ENCODE results near the gene COL21A1. TPM values are rescaled to one million over a fixed set of nuclear protein-coding genes. Genes with fewer than 3 reads are reported as not detected.

Gene COL21A1
- total RNA-seq, 1 experiment from 2014 or later, result not detected

DNA sequence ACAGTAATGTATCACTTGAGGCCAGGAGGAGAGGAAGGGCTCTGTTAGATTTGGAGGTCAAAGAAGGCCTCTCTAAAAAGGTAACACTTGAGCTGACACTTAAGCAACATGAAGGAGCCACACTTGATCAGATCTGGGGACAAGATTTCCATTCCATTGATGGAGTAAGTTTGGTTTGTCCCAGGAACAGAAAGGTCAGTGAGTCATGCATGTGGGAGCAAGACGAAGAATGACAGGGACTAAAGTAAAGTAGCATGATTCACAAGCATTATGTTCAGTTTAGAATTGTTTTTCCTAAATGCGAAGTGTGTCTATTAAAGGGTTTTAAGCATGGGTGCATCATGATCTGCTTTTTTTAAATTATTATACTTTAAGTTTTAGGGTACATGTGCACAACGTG lies 47.4 kb downstream of the COL21A1 start:
- no peak for DNase-seq (ENCODE audit: extremely low read depth, low read depth)

DNA sequence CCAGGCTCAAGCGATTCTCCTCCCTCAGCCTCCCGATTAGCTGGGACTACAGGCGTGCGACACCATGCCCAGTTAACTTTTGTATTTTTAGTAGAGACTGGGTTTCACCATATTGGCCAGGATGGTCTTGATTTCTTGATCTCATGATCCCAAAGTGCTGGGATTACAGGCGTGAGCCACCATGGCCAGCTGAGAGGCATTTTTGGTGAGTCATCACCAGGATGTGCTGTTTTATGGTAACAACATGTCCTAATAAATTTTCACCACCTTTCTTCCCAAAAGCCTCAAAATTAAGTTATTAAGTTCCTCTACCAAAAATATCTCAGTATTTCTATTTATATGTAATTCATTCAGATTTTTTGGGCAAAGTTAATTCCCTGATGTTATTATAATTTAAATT lies 53.5 kb downstream of the COL21A1 start:
- no peak for DNase-seq (ENCODE audit: extremely low read depth, low read depth)

DNA sequence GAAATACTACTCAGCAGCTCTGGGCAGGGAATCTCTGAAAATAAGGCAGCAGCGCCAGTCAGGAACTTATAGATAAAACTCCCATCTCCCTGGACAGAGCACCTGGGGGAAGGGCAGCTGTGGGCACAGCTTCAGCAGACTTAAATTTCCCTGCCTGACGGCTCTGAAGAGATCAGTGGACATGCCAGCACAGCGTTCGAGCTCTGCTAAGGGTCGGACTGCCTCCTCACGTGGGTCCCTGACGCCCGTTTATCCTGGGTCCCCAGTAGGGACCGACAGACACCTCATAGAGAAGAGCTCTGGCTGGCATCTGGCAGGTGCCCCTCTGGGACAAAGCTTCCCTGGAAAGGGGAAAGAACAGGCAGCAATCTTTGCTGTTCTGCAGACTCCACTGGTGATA lies 59.0 kb downstream of the COL21A1 start:
- no peak for DNase-seq (ENCODE audit: extremely low read depth, low read depth)

DNA sequence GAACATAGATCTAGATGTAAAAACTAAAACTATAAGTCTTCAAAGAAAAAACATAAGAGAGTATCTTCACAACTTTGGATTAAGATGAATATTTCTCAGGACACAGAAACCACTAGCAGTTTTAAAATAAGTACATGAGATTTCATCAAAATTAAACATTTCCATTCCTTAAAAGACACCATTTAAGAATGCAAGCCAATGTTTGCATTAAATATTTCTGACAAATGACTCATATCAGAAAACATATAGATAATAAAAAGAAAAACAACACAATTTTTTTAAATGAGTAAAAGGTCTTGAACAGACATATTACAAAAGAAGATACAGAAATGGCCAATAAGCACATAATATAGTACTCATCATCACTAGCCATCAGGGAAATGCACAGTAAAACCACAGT lies 59.7 kb downstream of the COL21A1 start:
- DNase-seq (ENCODE audit: extremely low read depth, low read depth), result no peak

DNA sequence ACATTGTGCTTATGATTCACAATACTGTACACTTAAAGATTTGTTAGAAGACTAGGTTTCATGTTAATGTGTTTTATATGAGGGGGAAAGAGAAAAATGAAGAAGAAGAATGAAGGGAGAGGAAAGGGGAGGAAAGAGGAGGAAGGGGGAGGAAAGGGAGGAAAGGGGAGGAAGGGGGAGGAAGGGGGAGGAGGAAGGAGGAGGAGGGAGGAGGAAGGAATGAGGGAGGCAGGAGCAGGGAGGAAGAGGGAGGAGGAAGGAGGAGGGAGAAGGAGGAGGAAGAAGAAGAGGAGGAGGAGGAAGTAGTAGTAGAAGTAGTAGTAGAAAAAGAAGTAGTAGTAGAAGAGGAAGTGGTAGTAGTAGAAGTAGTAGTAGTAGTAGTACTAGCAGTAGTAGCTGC lies 70.6 kb downstream of the COL21A1 start:
- no peak for DNase-seq (ENCODE audit: extremely low read depth, low read depth)

DNA sequence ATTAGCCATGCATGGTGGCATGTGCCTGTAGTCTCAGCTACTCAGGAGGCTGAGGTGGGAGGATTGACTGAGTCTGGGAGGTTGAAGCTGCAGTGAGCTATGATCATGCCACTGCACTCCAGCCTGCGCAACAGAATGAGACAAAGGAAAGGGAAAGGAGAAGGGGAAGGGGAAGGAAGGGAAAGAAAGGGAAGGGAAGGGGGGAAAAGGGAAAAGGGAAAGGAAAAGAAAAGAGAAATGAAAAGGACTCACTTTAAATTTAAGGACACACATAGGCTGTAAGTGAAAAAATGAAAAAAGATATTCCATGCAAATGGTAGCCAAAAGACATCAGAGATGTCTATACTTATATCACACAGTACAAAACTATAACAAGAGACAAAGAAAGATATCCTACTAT lies 74.2 kb downstream of the COL21A1 start:
- no peak for DNase-seq (ENCODE audit: extremely low read depth, low read depth)

DNA sequence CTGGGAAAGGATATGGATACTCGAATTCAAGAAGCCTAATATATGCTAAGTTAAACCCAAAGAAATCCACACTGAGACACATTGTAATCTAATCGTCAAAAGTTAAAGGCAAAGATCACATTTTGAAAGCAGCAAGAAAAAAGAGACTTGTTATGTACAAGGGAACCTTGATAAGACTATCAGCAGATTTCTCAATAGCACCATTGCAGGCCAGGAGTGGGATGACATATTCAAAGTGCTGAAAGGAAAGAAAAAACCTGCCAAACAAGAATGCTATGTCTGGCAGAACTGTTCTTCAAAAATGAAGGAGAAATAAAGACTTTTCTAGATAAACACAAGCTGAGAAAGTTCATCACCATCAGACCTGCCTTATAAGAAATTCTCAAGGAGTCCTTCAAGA lies 75.2 kb downstream of the COL21A1 start:
- no peak for DNase-seq (ENCODE audit: extremely low read depth, low read depth)

DNA sequence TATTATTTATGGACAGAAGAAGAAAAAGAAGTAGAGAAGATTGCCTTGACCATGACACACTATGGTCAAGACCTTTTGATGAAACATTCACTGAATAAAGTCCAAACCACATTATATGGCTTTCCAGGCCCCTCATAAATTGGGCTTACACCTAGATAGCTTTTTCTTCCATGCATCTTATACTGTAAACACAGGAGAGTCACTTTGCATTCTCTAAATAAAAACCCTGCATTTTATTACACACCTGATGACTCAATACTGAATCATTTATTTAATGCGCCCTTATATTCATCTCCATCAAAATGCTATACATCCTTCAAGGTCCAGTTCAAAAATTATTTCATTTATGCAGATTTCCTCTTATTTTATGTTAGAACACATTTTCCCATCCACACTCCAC lies 78.0 kb downstream of the COL21A1 start:
- DNase-seq (ENCODE audit: extremely low read depth, low read depth), result no peak

DNA sequence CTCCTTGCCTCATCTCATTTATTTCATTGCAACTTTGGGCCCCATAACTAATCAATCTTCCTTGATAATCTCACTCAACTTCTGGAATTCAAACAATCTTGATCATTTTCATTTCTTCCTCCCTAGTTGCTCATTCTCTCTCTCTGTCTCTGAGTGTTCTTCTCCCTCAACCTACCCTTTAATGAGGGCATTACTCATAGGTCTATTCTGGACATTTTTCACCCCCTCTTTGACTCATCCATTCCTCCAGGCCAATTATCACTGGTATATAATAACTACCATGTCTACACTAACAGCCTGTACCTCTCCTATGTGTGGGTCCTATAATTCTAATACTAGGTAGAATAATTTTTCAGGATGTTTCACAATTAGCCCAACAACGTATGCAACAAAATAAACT lies 78.8 kb downstream of the COL21A1 start:
- no peak for DNase-seq (ENCODE audit: extremely low read depth, low read depth)

DNA sequence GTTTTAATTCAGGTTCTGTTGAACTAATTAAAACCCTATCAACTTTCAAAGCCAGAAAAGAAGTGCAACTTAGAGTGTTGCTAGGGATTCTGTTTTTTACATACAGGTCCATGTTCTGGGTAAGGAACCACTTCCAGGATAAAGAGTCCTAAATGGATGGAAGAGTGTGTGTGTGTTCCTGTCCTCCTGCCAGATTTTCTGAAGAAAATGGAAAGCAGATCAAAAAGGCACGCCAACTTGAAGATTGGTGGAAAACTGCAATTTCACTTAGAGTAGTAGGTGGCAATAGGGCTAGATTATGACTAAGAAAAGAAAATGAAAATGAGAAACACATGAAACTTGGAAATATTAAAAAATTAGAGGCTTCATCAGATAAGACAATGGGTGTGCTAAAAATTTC lies 85.3 kb downstream of the COL21A1 start:
- no peak for DNase-seq (ENCODE audit: extremely low read depth, low read depth)

DNA sequence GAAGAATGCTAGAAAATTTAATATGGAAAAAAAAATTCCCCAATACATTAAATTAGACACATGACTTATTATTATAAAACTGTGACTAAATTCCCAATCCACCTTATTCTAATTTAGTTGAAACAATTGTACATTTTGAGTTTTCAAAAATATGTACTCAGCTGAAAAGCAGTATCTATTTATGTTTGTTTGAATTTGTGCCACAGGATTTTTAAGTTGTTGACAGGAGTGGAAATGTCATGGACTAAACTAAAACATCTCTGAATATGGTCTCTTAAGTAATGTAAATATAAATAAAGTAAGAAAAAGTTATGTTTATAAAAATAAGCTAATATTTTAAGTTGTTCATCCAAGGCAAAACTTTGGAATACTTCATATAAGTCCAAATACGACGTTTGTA lies 86.9 kb downstream of the COL21A1 start:
- DNase-seq (ENCODE audit: extremely low read depth, low read depth), result no peak

DNA sequence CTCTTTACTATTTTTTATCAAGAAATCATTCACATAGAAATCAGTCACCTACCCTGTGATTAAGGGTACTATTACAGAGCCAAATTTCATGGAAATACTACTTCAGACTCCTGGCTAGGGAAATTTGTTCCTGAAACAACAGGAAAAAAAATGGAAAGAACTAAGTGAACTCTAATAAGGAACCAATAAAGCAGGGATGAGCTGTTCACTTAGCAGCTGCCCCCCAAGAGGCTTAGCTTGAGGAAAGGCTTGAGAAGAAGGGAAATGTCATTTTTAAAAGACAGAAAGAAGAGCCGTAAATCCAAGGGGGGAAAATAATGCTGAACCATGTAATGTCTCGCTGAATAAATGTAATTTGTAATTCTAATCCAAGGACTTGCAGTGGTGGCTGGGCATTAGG lies 88.8 kb downstream of the COL21A1 start:
- DNase-seq (ENCODE audit: extremely low read depth, low read depth), result no peak

DNA sequence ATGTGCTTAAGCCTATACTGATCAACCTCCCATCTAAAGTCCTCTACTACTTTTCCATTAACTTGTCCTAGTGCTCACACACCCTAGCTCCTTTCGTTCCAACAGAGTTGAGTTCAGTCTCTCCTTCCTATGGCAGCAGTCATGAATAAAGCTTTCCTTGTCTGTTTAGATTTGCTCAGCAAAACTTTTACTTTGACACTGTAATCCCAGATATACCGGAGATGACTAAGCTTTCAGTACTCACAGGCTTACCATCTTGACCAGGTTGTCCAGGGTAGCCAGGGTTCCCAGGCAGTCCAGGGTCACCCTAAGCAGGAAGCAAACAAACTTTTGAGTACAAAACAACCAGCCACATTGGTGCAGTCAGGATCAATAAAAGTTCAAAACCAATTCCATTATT lies 90.7 kb downstream of the COL21A1 start:
- no peak for DNase-seq (ENCODE audit: extremely low read depth, low read depth)

DNA sequence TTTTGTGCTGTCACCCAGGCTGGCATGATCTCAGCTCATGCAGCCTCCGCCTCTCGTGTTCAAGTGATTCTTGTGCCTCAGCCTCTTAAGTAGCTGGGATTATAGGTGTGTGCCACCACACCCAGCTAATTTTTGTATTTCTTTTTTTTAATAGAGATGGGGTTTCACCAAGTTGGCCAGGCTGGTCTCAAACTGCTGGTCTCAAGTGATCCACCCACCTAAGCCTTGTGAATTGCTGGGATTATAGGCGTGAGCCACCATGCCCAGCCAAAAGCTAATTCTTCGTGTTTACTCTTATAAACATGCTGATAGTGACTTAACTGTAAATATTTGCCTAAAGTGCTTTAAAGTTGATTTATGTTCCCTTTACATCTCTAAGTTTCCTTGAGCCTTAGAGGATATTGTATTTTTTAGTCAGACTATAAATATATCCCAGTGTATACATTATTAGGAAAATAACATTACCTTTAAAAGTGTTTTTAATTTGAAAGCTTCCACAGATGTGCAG lies 91.7 kb downstream of the COL21A1 start:
- no peak for DNase-seq (ENCODE audit: extremely low read depth, low read depth)

DNA sequence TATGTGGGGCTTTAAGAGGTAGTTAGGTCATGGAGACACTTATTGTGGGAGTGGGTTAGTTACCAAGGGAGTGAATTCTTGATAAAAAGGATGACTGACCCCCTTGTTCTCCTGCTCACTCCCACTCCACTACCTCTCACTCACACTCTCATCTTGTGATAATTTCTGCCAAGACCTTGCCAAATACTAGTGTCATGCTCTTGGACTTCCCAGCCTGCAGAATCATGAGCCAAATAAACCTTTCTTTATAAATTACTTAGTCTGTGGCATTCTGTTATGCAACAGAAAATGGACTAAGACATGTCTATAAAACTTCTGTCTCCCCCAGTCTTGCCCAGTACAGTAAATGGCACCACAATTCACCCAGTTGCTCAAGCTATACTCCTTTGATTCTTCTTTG lies 93.3 kb downstream of the COL21A1 start:
- DNase-seq (ENCODE audit: extremely low read depth, low read depth), result no peak

DNA sequence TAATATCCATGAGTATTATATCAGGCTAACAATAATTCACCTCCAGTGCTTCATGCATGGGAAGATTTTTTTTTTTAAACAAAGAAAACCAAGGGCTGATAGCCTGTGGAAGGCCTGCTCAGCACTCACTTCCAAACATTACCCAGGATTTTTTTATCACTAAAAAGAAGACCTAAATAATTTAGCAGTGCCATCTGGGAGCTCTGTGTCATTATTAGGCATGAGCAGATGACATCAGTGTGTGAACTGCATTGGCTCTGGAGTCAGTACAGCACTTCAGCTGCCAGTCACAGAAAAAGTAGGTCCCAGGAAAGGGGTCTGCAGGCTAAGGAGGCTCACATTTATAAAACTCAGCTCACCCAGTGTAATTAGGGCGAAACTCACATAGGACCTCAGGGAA lies 94.8 kb downstream of the COL21A1 start:
- DNase-seq (ENCODE audit: extremely low read depth, low read depth), result no peak

DNA sequence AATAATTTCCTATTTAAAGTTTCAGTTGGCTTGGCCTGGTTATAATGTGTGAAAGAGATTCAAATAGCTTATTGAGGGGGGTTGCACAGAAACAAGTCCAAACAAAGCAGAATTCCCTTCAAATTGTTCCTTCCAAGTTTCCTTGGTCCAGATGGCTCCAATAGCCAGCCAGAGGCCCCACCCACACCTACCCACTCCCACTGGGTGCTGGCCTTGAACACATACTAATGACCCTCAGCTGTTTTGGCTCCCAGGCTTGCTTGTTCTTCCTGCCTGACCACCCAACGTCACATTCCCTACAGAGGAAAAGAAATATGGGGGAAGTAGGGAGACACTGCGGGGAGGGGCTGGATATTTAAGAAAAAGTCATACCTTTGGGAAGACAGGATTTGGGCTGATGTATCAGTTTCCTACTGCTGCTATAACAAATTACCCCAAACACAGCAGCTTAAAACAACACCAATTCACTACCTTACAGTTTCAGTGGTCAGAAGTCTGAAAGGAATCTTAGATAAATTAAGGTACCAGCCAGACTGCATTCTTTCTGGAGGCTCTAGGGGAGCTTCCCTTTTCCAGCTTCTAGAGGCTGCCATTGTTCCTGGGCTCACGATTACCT lies 95.7 kb downstream of the COL21A1 start:
- no peak for DNase-seq (ENCODE audit: extremely low read depth, low read depth)

DNA sequence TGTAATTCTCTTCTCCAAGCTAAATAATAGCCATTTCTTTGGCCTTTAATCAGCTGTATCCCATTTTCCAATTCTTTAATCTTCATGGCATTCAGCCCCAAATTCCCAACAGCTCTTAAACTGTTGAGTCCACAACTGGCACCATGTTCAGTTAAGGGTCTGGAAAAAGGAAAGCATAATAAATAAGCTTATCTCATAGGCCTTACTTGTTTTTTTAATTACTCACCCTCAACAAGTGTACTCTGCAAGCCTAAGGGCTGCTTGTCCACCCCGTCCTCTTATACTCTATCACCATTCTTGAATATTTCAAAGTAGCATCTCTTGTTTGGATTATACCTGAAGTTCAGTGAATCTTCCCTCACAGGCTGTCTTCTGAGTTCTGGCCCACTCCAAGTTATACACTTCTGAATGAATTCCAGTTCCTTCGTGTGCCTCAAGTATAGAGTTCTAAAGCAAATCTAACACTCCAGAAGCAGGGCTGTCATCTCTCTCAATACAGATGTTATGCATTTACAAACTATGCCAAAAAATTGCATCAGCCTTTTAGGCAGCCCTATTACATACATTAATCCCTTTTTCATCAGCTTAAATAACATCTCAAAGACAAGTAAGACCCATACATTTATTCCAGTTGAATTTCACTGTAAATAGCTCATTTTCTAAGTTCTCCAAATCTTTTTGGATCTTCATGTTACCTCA lies 98.7 kb downstream of the COL21A1 start:
- no peak for DNase-seq (ENCODE audit: extremely low read depth, low read depth)

DNA sequence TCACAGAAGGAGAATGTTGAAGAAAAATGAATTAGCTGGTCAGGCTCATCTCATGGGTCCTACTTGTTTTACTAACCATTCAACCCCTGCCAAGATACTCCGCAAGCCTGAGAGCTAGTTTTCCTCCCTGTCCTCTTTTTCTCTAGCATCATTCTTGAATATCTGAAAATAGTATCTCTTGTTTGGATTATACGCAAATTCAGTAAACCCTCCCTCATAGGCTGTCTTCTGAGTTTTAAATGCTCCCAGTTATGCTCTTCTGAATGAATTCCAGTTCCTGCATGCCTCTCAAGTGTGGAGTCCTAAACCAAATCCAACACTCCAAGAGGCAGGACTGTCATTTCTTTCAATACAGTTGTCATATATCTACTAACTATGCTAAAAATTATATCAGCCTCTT lies 99.6 kb downstream of the COL21A1 start:
- no peak for DNase-seq (ENCODE audit: extremely low read depth, low read depth)

DNA sequence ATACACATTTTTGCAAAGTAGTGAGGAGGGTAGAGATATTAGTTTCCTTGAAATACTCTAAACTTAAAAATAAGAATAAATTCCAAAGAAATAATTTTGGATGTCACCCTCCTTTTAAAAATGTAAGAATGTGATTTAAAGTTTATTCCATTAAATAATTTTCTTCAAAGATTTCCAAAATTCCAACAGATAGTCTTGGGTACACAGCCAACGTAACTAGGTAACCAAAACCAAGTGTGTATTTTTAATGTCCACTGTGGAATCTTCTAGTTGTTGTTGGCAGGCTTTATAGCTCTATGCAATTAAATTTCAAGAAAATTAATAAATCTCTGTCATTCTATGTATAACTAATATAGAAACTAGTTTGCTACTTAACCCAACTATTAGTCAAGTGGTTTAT lies 101.3 kb downstream of the COL21A1 start:
- no peak for DNase-seq (ENCODE audit: extremely low read depth, low read depth)

DNA sequence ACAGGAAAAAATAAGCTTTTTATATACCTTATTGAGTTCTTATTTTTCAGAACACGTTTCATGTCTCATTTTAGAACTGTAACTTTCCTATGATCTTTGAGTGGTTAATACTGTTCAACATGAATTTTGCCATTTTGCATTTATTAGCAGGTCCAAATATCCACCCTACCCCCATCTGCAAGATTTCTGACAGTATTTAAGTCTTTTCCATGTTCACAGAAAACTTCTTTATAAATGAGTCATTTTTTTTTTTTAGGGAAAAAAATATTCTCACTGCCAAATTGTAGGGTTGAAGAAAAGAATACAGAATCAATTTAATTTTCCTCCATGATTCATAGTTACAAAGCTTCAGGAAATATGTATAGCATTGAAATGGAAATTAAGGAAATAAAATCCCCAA lies 101.8 kb downstream of the COL21A1 start:
- DNase-seq (ENCODE audit: extremely low read depth, low read depth), result no peak

DNA sequence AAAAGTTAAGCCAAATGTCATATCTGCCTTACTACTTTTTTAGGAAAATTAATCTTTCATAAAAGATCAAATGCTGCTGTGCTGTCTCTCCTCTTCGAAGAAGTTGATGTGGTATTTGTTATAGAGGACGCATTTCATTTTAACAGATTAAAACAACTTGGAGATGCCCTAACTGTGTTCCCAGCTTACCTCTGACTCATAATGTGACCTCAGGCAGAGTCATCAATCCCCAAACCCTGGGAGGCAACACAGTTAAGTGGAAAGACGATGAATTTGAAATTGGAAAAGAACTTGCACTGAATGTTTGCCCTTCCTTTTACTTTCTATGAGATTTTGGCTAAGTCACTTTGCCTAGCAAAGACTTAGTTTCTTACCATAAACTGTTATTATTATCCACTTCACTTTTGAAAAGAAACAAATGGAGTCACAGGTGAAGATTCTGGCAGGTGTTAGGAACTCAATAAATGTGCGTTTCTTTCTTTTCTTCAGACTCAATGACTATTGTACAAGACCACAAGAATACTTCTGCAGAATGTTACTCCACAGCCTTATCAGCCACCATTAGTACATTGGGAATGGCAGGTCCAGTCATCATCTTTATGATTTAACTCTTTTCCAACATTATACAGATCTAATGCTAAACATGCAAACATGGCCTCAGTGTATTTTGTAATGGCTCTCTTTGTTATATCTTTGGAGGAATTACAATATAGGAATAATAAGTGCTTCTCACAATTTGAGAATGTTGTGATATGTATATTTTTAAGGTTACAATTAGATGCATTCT lies 102.6 kb downstream of the COL21A1 start:
- no peak for DNase-seq (ENCODE audit: extremely low read depth, low read depth)
